PC-9 (cell line): ENCODE results near the gene CTNNAL1. TPM values are rescaled to one million over a fixed set of nuclear protein-coding genes. Genes with fewer than 3 reads are reported as not detected.

Experiments used
- BruUV-seq: library from RNA; stranded (reverse); fragments of 400-500 nt; replicated peaks from 2 replicates; lab custom pipeline; 2021; lab: Mats Ljungman, UMichigan
- CTCF ChIA-PET: fragments of 300-600 bp; sonication (Branson Sonifier 250); formaldehyde crosslinking; loops from one replicate; lab custom pipeline; 2022; ENCODE audit warnings: antibody characterized with exemption; lab: Charles Lee
- POLR2A ChIA-PET: fragments of 300-600 bp; sonication (Branson Sonifier 250); formaldehyde crosslinking; loops from one replicate; lab custom pipeline; 2022; ENCODE audit warnings: antibody characterized with exemption; ENCODE audit not compliant: unreplicated experiment; lab: Charles Lee
- DNase-seq, 2 experiments: peaks; one replicate each; pipeline versions ENCODE4 v3.0.0 to v3.0.0-alpha.2; 2015 to 2022; ENCODE audit warnings: mixed read lengths in 1 of 2
- H2AFZ ChIP-seq: fragments of 200-600 bp; sonication (generic); 2 replicates; pipeline ENCODE4 v1.8.1; 2017; ENCODE audit warnings: antibody characterized with exemption
- H3F3A ChIP-seq: fragments of 200-600 bp; sonication (generic); 2 replicates; pipeline ENCODE4 v1.8.1; 2017; ENCODE audit warnings: antibody characterized with exemption, mild to moderate bottlenecking, low read depth; ENCODE audit not compliant: insufficient read depth
- H3K27ac ChIP-seq: fragments of 200-600 bp; sonication (generic); 2 replicates; pipeline ENCODE4 v1.6.1; 2016; ENCODE audit warnings: mixed run types
- H3K27me3 ChIP-seq: fragments of 200-600 bp; sonication (generic); 2 replicates; pipeline ENCODE4 v1.6.1; 2016; ENCODE audit warnings: low read depth, mixed run types; ENCODE audit not compliant: insufficient read depth
- H3K36me3 ChIP-seq: fragments of 200-600 bp; sonication (generic); 2 replicates; pipeline ENCODE4 v1.6.1; 2016; ENCODE audit warnings: low read depth, mixed run types
- H3K4me1 ChIP-seq: fragments of 200-600 bp; sonication (generic); replicated peaks from 2 replicates; pipeline ENCODE4 v1.6.1; 2016; ENCODE audit warnings: mixed run types; ENCODE audit not compliant: insufficient read depth
- H3K4me2 ChIP-seq: fragments of 200-600 bp; sonication (generic); 2 replicates; pipeline ENCODE4 v1.6.1; 2017; ENCODE audit warnings: mixed run types
- H3K4me3 ChIP-seq: fragments of 200-600 bp; sonication (generic); 2 replicates; pipeline ENCODE4 v1.6.1; 2016; ENCODE audit warnings: mixed run types
- H3K79me2 ChIP-seq: fragments of 200-600 bp; sonication (generic); 2 replicates; pipeline ENCODE4 v1.6.1; 2017; ENCODE audit warnings: low read depth, mixed run types
- H3K9me2 ChIP-seq: fragments of 200-600 bp; sonication (generic); 2 replicates; pipeline ENCODE4 v1.8.1; 2017; ENCODE audit warnings: mild to moderate bottlenecking; ENCODE audit not compliant: insufficient read depth
- H3K9me3 ChIP-seq: fragments of 200-600 bp; sonication (generic); 2 replicates; pipeline ENCODE4 v1.8.1; 2016; ENCODE audit warnings: low read depth; ENCODE audit not compliant: insufficient read depth
- H4K20me1 ChIP-seq: fragments of 200-600 bp; sonication (generic); 2 replicates; pipeline ENCODE4 v1.8.1; 2017; ENCODE audit not compliant: insufficient read depth
- CTCF ChIP-seq: fragments of 200-600 bp; sonication (generic); conservative IDR thresholded peaks from 2 replicates; pipeline ENCODE4 v1.6.1; 2017; ENCODE audit warnings: mixed run types, antibody characterized with exemption, mild to moderate bottlenecking, moderate library complexity
- EZH2 ChIP-seq: fragments of 200-600 bp; sonication (generic); IDR thresholded peaks from 2 replicates; pipeline ENCODE4 v1.8.0; 2017; ENCODE audit warnings: antibody characterized with exemption, low read depth
- intact Hi-C: fragments of 100-400 bp; cut with micrococcal nuclease; formaldehyde crosslinking; loops from one replicate; pipeline ENCODE4 v1.10.0; 2022; ENCODE audit not compliant: unreplicated experiment
- total RNA-seq: library from RNA; stranded (reverse); gene quantifications from 2 replicates; pipeline ENCODE4 v1.2.3, GENCODE V29; 2021

Gene CTNNAL1
- total RNA-seq, 1 experiment from 2014 or later, result 71.3 TPM

GRCh38 chr9:109030426-109030825, 17.1 kb upstream of the CTNNAL1 start:
- intact Hi-C loops, result loop anchor here (10.0 kb wide), 1 partner anchor 294 kb away; the partner anchor contains the start of gene EPB41L4B
- Histone ChIP-seq H3K79me2 (peaks cover 44% of the 10 kb centered on the region), H3K4me2 (no peak overlapping the region), H3K4me1 (peaks cover 37% of the 10 kb centered on the region), H3K4me3 (no peak overlapping the region), H3F3A (peaks cover 34% of the 10 kb centered on the region), H3K27me3 (no peaks in the 10 kb centered on the region), H2AFZ (no peak overlapping the region), H3K27ac (no peak overlapping the region), H3K36me3 (peaks cover 54% of the 10 kb centered on the region), H4K20me1 (no peaks in the 10 kb centered on the region), H3K9me2 (no peaks in the 10 kb centered on the region), H3K9me3 (no peaks in the 10 kb centered on the region)
- DNase-seq, result no peak
- no peak for TF ChIP-seq CTCF
- CTCF ChIA-PET, result no interaction called here
- POLR2A ChIA-PET, result no interaction called here
- no TSS peak for BruUV-seq

- peaks cover 42% of the 10 kb centered on the region for H3K79me2 ChIP-seq
- no peak overlapping the region for H2AFZ ChIP-seq
- BruUV-seq, result no TSS peak
- H3K9me2 ChIP-seq, result no peaks in the 10 kb centered on the region
- intact Hi-C loops, result no loop called here
- peaks cover 34% of the 10 kb centered on the region for H3K4me1 ChIP-seq
- no peaks in the 10 kb centered on the region for H3K9me3 ChIP-seq
- H3K27ac ChIP-seq, result no peak overlapping the region
- H3K27me3 ChIP-seq, result no peaks in the 10 kb centered on the region
- ChIA-PET CTCF (no interaction called here), POLR2A (interaction anchor here (0.6 kb wide), 1 partner anchor 81 kb away, joined by 3 read pairs; no protein-coding TSS in a partner anchor)
- peaks cover 31% of the 10 kb centered on the region for H3F3A ChIP-seq
- H3K36me3 ChIP-seq, result peaks cover 46% of the 10 kb centered on the region
- H3K4me3 ChIP-seq, result no peak overlapping the region
- DNase-seq, result no peak
- no peak overlapping the region for H3K4me2 ChIP-seq
- H4K20me1 ChIP-seq, result no peaks in the 10 kb centered on the region
- TF ChIP-seq EZH2 (no peak), CTCF (no peak)
Observed at GRCh38 chr9:109028457-109028856, 15.2 kb upstream of the CTNNAL1 start.

- POLR2A ChIA-PET, result no interaction called here
- H3K27me3 ChIP-seq, result no peaks in the 10 kb centered on the region
- H3K4me3 ChIP-seq, result no peak overlapping the region
- no TSS peak for BruUV-seq
- CTCF ChIA-PET, result no interaction called here
- H3F3A ChIP-seq, result peaks cover 35% of the 10 kb centered on the region
- H3K79me2 ChIP-seq, result peaks cover 38% of the 10 kb centered on the region
- no peak for DNase-seq
- H3K9me3 ChIP-seq, result no peaks in the 10 kb centered on the region
- TF ChIP-seq CTCF (no peak), EZH2 (no peak)
- H3K4me1 ChIP-seq, result peaks cover 41% of the 10 kb centered on the region
- no peaks in the 10 kb centered on the region for H3K9me2 ChIP-seq
- H3K4me2 ChIP-seq, result no peak overlapping the region
- H4K20me1 ChIP-seq, result no peaks in the 10 kb centered on the region
- no peak overlapping the region for H2AFZ ChIP-seq
- H3K36me3 ChIP-seq, result peaks cover 35% of the 10 kb centered on the region
- intact Hi-C loops, result no loop called here
- no peak overlapping the region for H3K27ac ChIP-seq
Observed at GRCh38 chr9:109027176-109027575, 13.9 kb upstream of the CTNNAL1 start.
